Stomach (tissue), 9 donors: Measurements from ENCODE around the gene SEMA7A. TPM values are rescaled to one million over a fixed set of nuclear protein-coding genes. Genes with fewer than 3 reads are reported as not detected.
A peak's percentile ranks its signal among the peaks of the same experiment; 100 is the strongest.

Experiments
- DNase-seq, 2 donors: peaks; one replicate each; pipeline versions ENCODE4 v3.0.0 to v3.0.0-alpha.2; 2013 to 2019
- H3K27ac ChIP-seq, 5 donors: fragments of 200-600 bp in 4 of 5; sonication (generic) in 4 of 5; one replicate each; pipeline ENCODE4 v1.5.1; 2013 to 2019; ENCODE audit warnings: mild to moderate bottlenecking in 1 of 5, moderate library complexity in 1 of 5
- H3K27me3 ChIP-seq, 3 donors: fragments of 200-600 bp; sonication (generic); one replicate each; pipeline ENCODE4 v1.5.1; 2017 to 2019; ENCODE audit warnings: mixed run types in 1 of 3
- H3K36me3 ChIP-seq, 4 donors: fragments of 200-600 bp; sonication (generic); 1 replicate in 3 of 4; 2 replicates in 1 of 4; pipeline ENCODE4 v1.5.1; 2016 to 2019
- H3K4me1 ChIP-seq, 4 donors: fragments of 200-600 bp; sonication (generic); one replicate each; pipeline ENCODE4 v1.5.1; 2016 to 2019
- H3K4me3 ChIP-seq, 4 donors: fragments of 200-600 bp; sonication (generic) in 3 of 4; one replicate each; pipeline ENCODE4 v1.5.1; 2016 to 2019; ENCODE audit warnings: mild to moderate bottlenecking in 1 of 4
- H3K9me3 ChIP-seq, 4 donors: fragments of 200-600 bp; sonication (generic); one replicate each; pipeline ENCODE4 v1.5.1; 2016 to 2019
- EP300 ChIP-seq: sonication (generic); formaldehyde crosslinking; IDR thresholded peaks from one replicate; pipeline ENCODE4 v1.6.1; 2017; ENCODE audit warnings: antibody characterized with exemption
- POLR2A ChIP-seq, 4 donors: fragments of 450-650 bp; IDR thresholded peaks; one replicate each; pipeline ENCODE4 v1.6.1; 2016; ENCODE audit warnings: antibody characterized with exemption in 4 of 4, control low read depth in 2 of 4, mild to moderate bottlenecking in 1 of 4, moderate library complexity in 1 of 4
- POLR2AphosphoS5 ChIP-seq, 3 donors: sonication (generic); formaldehyde crosslinking; IDR thresholded peaks; one replicate each; pipeline ENCODE4 v1.6.1; 2016; ENCODE audit warnings: antibody characterized with exemption in 3 of 3
- WGBS, 5 donors: extraction: QIAGEN DNeasy Blood & Tissue Kit in 3 of 5; methylation state at CpG; one replicate each; pipeline versions ENCODE4 v1.1.5 to v1.1.7; 2013 to 2018; 5-methylcytosine and 5-hydroxymethylcytosine counted together
- intact Hi-C: fragments of 100-400 bp; cut with DNase I; formaldehyde crosslinking; loops from one replicate; pipeline ENCODE4 v1.15.1; 2023; ENCODE audit warnings: low total_unique reads
- polyA plus RNA-seq, 3 donors: library from polyadenylated mRNA; stranded (reverse); fragments of 200-250 nt; gene quantifications; one replicate each; pipeline ENCODE4 v1.2.3, GENCODE V29; 2013
- total RNA-seq, 5 donors: library from RNA; depleted of rRNA; stranded (reverse); fragments of >200 nt; gene quantifications; one replicate each; pipeline versions ENCODE4 v1.1.0 to v1.2.3, GENCODE V29; 2014 to 2016
- TF ChIP-seq, protein P1 (sequence below), 7 experiments: fragments of 450-650 bp in 4 of 7; fragments of 200-600 bp in 3 of 7; sonication (generic) in 3 of 7; IDR thresholded peaks; one replicate each; pipeline ENCODE4 v1.5.1; 2016 to 2019; ENCODE audit warnings: antibody characterized with exemption in 7 of 7, control low read depth in 2 of 7, mild to moderate bottlenecking in 1 of 7
- donor health status: healthy with polysubstance abuse.
- donor health status: Bipolar disorder and iron deficiency.
- donor health status: healthy.

SEMA7A gene
- total and polyA plus RNA-seq, 8 donors = 0.31 to 3.5 (median 2.1) TPM; not detected in 2

GRCh38 chr15:74402337-74402841, 31.4 kb downstream of the SEMA7A start:
- no peaks in the 10 kb centered on the region for H3K36me3 ChIP-seq
- H3K4me1 ChIP-seq = peaks cover 4 to 49% (median 11%) of the 10 kb centered on the region in 4 donors
- H3K4me3 ChIP-seq = no peak overlapping the region
- peaks cover 0 to 45% (median 0%) of the 10 kb centered on the region in 3 donors for H3K27me3 ChIP-seq
- TF ChIP-seq, protein P1, sequence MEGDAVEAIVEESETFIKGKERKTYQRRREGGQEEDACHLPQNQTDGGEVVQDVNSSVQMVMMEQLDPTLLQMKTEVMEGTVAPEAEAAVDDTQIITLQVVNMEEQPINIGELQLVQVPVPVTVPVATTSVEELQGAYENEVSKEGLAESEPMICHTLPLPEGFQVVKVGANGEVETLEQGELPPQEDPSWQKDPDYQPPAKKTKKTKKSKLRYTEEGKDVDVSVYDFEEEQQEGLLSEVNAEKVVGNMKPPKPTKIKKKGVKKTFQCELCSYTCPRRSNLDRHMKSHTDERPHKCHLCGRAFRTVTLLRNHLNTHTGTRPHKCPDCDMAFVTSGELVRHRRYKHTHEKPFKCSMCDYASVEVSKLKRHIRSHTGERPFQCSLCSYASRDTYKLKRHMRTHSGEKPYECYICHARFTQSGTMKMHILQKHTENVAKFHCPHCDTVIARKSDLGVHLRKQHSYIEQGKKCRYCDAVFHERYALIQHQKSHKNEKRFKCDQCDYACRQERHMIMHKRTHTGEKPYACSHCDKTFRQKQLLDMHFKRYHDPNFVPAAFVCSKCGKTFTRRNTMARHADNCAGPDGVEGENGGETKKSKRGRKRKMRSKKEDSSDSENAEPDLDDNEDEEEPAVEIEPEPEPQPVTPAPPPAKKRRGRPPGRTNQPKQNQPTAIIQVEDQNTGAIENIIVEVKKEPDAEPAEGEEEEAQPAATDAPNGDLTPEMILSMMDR (IDR thresholded peaks at IDR 0.05) = no peak
- peak overlapping the region in 2 of 5 donors; percentile 32 to 37 for H3K27ac ChIP-seq
- DNase-seq = no peak
- H3K9me3 ChIP-seq = no peaks in the 10 kb centered on the region
- intact Hi-C loops = no loop called here
- WGBS, 5 donors = 52 to 72% (median 67%) methylated on average over 3 to 5 of the region's 5 CpGs

DNA sequence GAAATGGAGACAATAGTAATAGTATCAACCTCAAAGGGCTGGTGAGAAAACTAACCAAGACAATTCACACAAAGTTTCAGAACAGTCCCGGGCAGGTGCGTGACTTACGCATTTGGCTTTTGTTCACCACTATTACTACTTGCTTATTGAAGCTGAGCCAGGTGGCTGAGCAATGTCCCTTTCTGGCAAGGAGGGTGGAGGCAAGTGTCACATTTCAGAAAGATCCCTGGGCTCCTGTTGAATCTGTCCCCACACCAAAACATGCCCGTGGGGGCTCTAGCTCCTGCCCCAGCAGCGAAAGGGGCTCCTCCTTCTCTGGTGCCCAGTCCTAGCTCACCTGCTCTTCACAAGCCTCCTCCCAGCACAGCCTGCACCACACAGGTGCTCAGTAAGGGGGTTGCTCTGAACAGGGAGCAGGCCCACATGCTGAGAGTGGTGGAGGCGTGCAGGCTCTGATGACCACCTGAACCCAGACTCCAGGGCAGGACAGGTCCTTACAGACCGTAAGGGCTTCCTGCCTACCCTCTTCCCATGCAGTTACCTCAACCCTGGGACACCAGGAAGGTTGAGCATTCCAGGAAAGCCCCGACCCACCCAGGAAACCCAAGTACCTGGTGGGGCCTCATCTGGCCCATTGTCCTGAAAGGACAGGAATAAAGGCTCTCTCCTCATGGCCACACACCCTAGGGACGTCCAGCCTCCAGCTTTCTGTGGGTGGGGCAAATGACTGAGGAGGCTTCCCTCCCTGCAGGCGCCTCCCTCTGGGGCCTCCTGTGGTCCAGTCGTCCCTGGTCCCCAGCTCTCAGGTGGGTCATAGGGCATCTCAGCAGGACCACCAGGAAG, 32.6 kb downstream of the SEMA7A start:
- intact Hi-C loops = no loop called here
- Histone ChIP-seq H3K4me1 (peaks cover 4 to 61% (median 21%) of the 10 kb centered on the region in 4 donors), H3K4me3 (no peak overlapping the region), H3K27me3 (peaks cover 0 to 45% (median 0%) of the 10 kb centered on the region in 3 donors), H3K27ac (peak overlapping the region in 1 of 5 donors; percentile 28), H3K36me3 (no peaks in the 10 kb centered on the region), H3K9me3 (no peaks in the 10 kb centered on the region)
- TF ChIP-seq EP300 = no peak
- TF ChIP-seq, protein P1 (IDR thresholded peaks at IDR 0.05) = no peak
- no peak for TF ChIP-seq POLR2AphosphoS5 (IDR thresholded peaks at IDR 0.05)
- TF ChIP-seq POLR2A (IDR thresholded peaks at IDR 0.05) = no peak
- DNase-seq = no peak
- WGBS, 5 donors = 42 to 53% (median 44%) methylated on average over 7 to 11 of the region's 11 CpGs

DNA sequence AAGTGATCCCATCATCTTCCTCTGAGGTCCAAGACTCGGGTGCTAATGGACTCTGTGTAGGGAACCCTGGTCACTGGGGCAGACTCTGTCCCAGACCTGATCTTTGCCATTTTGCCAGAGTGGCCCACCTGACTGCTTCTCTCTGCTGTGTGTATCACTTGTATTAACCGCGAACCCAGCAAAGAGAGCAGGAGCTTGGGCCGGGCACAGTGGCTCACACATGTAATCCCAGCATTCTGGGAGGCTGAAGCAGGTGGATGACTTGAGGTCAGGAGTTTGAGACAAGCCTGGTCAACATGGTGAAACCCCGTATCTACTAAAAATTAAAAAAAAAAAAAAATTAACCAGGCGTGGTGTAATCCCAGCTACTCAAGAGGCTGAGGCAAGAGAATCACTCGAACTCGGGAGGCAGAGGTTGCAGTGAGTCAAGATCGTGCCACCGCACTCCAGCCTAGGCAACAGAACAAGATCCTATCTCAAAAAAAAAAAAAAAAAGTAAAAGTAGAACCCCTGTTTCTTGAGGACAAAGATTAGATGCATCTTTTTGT, 33.4 kb downstream of the SEMA7A start:
- WGBS, 5 donors = 62 to 81% (median 76%) methylated on average over 7 to 10 of the region's 10 CpGs
- no peak for DNase-seq
- TF ChIP-seq POLR2AphosphoS5 (IDR thresholded peaks at IDR 0.05) (no peak), POLR2A (IDR thresholded peaks at IDR 0.05) (no peak), EP300 (no peak)
- TF ChIP-seq, protein P1 (IDR thresholded peaks at IDR 0.05) = no peak
- no peak overlapping the region for H3K4me3 ChIP-seq
- intact Hi-C loops = no loop called here
- H3K9me3 ChIP-seq = no peaks in the 10 kb centered on the region
- peak overlapping the region in 1 of 5 donors; percentile 34 for H3K27ac ChIP-seq
- peaks cover 4 to 62% (median 21%) of the 10 kb centered on the region in 4 donors for H3K4me1 ChIP-seq
- no peaks in the 10 kb centered on the region for H3K36me3 ChIP-seq
- peaks cover 0 to 45% (median 0%) of the 10 kb centered on the region in 3 donors for H3K27me3 ChIP-seq

DNA sequence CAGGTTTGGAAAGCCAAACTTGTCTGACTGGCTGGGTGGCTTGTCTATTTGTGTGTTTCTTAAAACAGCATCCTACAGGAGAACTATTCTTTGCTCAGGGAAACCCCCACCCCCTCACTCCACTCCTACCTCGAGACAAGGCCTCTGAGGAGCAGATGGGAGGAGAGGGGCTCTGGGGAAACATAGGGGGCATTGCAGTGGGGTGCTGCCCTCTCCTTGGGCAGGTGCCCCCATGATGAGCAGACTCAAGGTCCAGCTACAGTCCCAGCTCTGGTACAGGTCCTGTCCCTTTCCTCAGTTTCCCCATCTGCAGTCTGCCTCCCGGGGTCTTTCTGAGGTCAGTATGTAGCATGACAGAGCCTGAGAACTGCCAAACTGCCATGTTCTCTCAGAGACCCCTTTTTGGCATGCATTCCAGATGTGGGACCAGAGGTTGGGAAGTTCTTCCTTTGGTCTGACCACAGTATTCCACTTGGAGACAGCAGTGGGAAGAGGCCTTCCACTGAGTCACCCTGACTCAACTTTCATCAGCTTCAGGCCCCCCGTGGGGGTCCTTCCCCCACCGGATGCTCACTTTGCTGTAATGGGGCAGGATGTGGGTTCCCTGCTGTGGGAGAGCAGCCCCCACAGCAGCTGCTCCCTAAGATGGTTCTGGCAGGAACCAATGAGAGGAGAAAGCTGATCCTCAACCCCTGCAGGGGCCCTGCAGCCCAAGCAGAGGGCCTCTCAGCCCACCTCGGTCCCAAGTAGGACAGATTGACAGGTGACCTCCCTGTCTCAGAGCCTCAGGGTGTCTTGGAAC, 34.0 kb downstream of the SEMA7A start:
- H3K36me3 ChIP-seq = no peaks in the 10 kb centered on the region
- no peak for DNase-seq

More for the DNA sequence above, 34.0 kb downstream of the SEMA7A start:
- no peaks in the 10 kb centered on the region for H3K9me3 ChIP-seq
- intact Hi-C loops = no loop called here
- no peak overlapping the region for H3K4me3 ChIP-seq
- peak overlapping the region in 1 of 5 donors; percentile 34 for H3K27ac ChIP-seq
- WGBS, 5 donors = 34 to 60% (median 40%) methylated on average over 2 to 5 of the region's 5 CpGs
- TF ChIP-seq, protein P1 (IDR thresholded peaks at IDR 0.05) = no peak
- TF ChIP-seq EP300 (no peak), POLR2A (IDR thresholded peaks at IDR 0.05) (no peak), POLR2AphosphoS5 (IDR thresholded peaks at IDR 0.05) (no peak)
- peaks cover 0 to 39% (median 0%) of the 10 kb centered on the region in 3 donors for H3K27me3 ChIP-seq
- peaks cover 4 to 62% (median 21%) of the 10 kb centered on the region in 4 donors for H3K4me1 ChIP-seq
